Osteocyte (in vitro differentiated cells): ENCODE results near the gene CRHR2. TPM values are rescaled to one million over a fixed set of nuclear protein-coding genes. Genes with fewer than 3 reads are reported as not detected.

Experiments used
- DNase-seq: peaks from one replicate; pipeline ENCODE4 v3.0.0; 2021; ENCODE audit warnings: mixed read lengths; ENCODE audit not compliant: unreplicated experiment; ENCODE audit errors: extremely low spot score
- H3K27ac Mint-ChIP-seq: one replicate; pipeline ENCODE4 v1.8.0; 2021; ENCODE audit warnings: mild to moderate bottlenecking, mixed read lengths; ENCODE audit not compliant: unreplicated experiment
- H3K27me3 Mint-ChIP-seq: one replicate; pipeline ENCODE4 v1.8.0; 2021; ENCODE audit warnings: mixed read lengths; ENCODE audit not compliant: unreplicated experiment
- H3K36me3 Mint-ChIP-seq: one replicate; pipeline ENCODE4 v1.8.0; 2021; ENCODE audit warnings: mixed read lengths; ENCODE audit not compliant: unreplicated experiment
- H3K4me1 Mint-ChIP-seq: one replicate; pipeline ENCODE4 v1.8.0; 2021; ENCODE audit warnings: mixed read lengths; ENCODE audit not compliant: unreplicated experiment
- H3K4me3 Mint-ChIP-seq: one replicate; pipeline ENCODE4 v1.8.0; 2021; ENCODE audit warnings: mild to moderate bottlenecking, moderate library complexity, mixed read lengths; ENCODE audit not compliant: unreplicated experiment
- H3K9me3 Mint-ChIP-seq: one replicate; pipeline ENCODE4 v1.8.0; 2021; ENCODE audit warnings: mixed read lengths; ENCODE audit not compliant: unreplicated experiment
- total RNA-seq: library from RNA; stranded (reverse); gene quantifications from 2 replicates; pipeline ENCODE4 v1.2.1, GENCODE V29; 2021
- TF ChIP-seq, protein P1 (sequence below): fragments of 200-600 bp; sonication (generic); IDR thresholded peaks from 2 replicates; pipeline ENCODE4 v1.5.0; 2021; ENCODE audit warnings: antibody characterized with exemption, mild to moderate bottlenecking, moderate library complexity

The CRHR2 gene
- total RNA-seq, 1 donor from 2014 or later, result not detected

DNA sequence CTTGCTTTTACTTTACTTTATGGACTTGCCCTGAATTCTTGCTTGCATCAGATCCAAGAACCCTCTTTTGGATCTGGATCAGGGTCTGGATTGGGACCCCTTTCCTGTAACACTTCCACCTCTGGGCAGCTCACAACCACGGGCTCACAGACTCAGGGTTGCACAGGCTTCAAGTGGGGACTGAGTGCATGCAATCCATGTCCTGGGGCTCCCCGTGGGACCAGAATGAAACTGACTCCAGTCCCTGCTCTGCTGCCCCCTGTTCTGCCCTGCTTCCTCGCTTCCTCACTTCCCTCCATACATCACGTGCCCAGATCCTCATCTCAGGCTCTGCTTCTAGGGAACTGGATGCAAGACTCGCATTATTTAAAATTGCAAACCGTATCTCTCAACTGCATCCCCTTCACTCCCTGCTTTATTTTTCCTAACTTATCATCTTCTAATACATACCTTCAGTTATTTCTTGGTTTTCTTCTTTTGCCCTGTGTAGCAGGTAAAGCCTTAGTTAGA lies 46.4 kb upstream of the CRHR2 start:
- Mint-ChIP-seq H3K4me3 (no peak overlapping the region), H3K4me1 (no peaks in the 10 kb centered on the region), H3K36me3 (no peaks in the 10 kb centered on the region), H3K27me3 (peaks cover 71% of the 10 kb centered on the region), H3K27ac (no peak overlapping the region), H3K9me3 (no peaks in the 10 kb centered on the region)
- DNase-seq, result no peak
- TF ChIP-seq, protein P1, sequence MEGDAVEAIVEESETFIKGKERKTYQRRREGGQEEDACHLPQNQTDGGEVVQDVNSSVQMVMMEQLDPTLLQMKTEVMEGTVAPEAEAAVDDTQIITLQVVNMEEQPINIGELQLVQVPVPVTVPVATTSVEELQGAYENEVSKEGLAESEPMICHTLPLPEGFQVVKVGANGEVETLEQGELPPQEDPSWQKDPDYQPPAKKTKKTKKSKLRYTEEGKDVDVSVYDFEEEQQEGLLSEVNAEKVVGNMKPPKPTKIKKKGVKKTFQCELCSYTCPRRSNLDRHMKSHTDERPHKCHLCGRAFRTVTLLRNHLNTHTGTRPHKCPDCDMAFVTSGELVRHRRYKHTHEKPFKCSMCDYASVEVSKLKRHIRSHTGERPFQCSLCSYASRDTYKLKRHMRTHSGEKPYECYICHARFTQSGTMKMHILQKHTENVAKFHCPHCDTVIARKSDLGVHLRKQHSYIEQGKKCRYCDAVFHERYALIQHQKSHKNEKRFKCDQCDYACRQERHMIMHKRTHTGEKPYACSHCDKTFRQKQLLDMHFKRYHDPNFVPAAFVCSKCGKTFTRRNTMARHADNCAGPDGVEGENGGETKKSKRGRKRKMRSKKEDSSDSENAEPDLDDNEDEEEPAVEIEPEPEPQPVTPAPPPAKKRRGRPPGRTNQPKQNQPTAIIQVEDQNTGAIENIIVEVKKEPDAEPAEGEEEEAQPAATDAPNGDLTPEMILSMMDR, result no peak

DNA sequence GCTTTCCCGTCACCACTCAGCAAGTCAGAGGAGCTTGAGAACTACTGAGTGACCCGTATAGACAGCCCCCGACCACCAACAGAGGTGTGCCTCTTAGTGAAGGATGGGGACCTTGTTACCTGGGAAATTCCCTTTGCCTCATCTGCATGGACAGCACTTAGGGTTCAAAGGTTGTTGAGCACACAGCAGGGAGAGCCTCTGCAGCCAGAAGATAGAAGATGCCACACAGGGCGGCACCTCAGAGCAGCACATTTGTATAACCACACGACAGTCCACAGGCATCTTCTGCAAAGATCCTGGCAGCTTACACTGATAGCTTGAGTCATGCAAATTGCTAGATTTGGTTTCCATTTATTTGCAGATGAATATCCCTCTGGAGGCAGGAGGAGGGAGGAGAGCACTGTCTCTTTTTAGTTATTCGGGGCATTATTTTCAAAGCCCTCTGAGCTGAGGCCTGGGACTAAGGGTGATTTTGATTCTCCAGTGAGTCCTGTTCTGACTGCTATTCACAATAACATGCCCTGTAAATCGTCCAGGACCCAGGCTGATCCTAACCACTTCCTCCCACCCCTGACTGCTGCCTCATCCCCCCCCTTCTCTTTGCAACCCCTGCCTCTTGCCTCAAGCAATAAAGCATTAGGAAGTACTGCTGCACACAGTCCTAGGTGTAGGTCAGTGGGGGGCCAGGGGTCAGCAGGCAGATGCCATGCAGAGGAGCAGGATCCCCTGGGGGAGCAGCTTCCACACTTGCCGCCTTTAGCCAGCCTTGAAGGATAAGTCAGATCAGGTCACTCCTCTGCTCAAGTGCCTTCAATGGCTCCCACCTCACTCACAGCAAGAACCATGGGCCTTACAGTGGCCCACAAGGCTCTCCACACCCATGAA lies 45.0 kb upstream of the CRHR2 start:
- TF ChIP-seq, protein P1, result no peak
- Mint-ChIP-seq H3K4me1 (no peaks in the 10 kb centered on the region), H3K27me3 (peaks cover 68% of the 10 kb centered on the region), H3K36me3 (no peaks in the 10 kb centered on the region), H3K4me3 (no peak overlapping the region), H3K27ac (no peak overlapping the region), H3K9me3 (no peaks in the 10 kb centered on the region)
- DNase-seq, result no peak

DNA sequence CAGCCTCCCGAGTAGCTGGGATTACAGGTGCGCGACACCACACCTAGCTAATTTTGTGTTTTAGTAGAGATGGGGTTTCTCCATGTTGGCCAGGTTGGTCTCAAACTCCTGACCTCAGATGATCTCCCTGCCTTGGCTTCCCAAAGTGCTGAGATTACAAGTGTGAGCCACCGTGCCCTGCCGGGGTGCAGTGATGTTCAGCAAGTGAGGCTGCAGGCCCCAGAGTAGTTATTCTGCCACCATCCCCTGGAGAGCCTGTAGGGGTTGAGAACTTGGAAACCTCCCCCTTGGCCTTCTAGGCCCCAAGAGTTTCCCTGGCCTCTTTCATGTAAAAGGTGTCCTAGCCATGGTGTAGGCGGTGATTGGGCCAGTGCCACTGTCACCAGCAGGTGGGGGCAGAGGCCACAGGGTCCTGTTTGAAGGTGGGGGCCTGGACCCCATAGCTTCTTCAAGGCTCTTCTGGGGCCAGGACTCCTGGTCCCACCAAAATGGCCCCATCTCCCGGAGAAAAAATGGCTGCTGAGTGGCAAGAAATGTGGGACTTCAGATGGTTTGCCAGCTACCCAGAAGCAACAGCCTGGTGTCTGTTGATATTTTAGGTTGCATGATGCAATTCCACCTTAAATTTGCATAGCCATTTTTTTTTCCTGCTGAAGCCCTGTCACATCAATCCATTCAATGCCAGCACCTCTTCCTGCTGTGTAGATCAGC lies 44.2 kb upstream of the CRHR2 start:
- TF ChIP-seq, protein P1, result no peak
- no peak for DNase-seq
- peaks cover 66% of the 10 kb centered on the region for H3K27me3 Mint-ChIP-seq
- no peak overlapping the region for H3K4me3 Mint-ChIP-seq
- H3K27ac Mint-ChIP-seq, result no peak overlapping the region
- H3K4me1 Mint-ChIP-seq, result no peaks in the 10 kb centered on the region
- no peaks in the 10 kb centered on the region for H3K36me3 Mint-ChIP-seq
- H3K9me3 Mint-ChIP-seq, result no peaks in the 10 kb centered on the region

DNA sequence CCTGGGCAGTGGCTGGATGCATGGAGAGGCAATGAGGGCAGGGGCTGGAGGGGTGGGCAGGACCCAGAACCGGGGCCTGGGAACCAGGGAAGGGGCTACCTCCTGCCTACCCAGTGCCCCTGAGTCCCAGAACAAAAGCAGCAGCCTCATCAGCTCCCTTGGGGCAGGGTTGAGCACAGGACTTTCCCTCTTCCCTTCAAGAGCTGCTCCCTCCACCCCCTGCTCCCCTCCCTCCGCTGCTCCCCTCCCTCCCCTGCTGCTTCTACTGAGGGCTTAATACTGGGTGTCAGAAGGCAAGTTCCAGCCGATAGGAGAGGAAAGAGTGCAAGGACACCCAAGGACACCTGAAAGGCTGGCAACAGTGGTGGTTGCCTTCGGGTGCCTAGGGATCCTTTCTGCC lies 41.5 kb upstream of the CRHR2 start:
- Mint-ChIP-seq H3K9me3 (peaks cover 5% of the 10 kb centered on the region), H3K27me3 (peaks cover 43% of the 10 kb centered on the region), H3K36me3 (no peaks in the 10 kb centered on the region), H3K4me3 (no peak overlapping the region), H3K27ac (no peak overlapping the region), H3K4me1 (no peaks in the 10 kb centered on the region)
- TF ChIP-seq, protein P1, result no peak
- no peak for DNase-seq

DNA sequence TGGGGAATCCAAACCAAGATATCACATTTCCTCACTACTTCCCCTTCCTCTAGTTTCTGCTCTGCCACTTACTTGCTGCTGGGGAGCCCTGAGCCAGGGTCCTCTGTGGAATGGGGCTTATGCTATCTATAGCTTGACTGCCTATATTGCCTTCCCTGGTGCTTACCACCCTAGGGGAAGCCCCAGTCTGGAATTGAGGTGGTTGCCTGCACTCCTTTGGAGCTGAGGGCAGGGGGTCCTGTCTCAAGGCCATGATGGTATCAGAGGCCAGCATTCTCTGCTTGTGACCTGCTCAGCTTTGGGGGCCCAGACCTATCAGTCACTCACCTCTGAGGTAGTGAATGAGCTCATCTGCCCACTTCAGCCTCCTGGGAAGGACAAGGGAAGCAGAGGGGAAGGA lies 40.4 kb upstream of the CRHR2 start:
- DNase-seq, result no peak
- H3K36me3 Mint-ChIP-seq, result no peaks in the 10 kb centered on the region
- TF ChIP-seq, protein P1, result no peak
- no peak overlapping the region for H3K4me3 Mint-ChIP-seq
- peaks cover 32% of the 10 kb centered on the region for H3K27me3 Mint-ChIP-seq
- no peak overlapping the region for H3K27ac Mint-ChIP-seq
- peaks cover 15% of the 10 kb centered on the region for H3K9me3 Mint-ChIP-seq
- no peaks in the 10 kb centered on the region for H3K4me1 Mint-ChIP-seq
